CD1c-positive myeloid dendritic cell (primary cell): ENCODE results near the gene BRD2.

Experiments
- DNase-seq: peaks from one replicate; pipeline ENCODE4 v3.0.0-alpha.2; 2016; ENCODE audit errors: extremely low spot score

The BRD2 gene

GRCh38 chr6:33029328-33030184 lies 61.2 kb downstream of the BRD2 start:
- DNase-seq: peak; percentile 96

- DNase-seq: no peak
Measured at GRCh38 chr6:33030245-33030644, 61.9 kb downstream of the BRD2 start.
